GM19025 (cell line): Measurements from ENCODE around the gene MOB3A.

Source experiments
- ATAC-seq: cut with Tn5 transposase; IDR thresholded peaks from one replicate; pipeline ENCODE4 v1.9.1; 2021; ENCODE audit warnings: mild to moderate bottlenecking, low read depth, moderate library complexity; ENCODE audit not compliant: unreplicated experiment

The MOB3A gene

GRCh38 chr19:2126879-2127518 lies 30.9 kb upstream of the MOB3A start:
- ATAC-seq = no peak

- ATAC-seq = no peak
These were observed 27.7 kb upstream of the MOB3A start for GRCh38 chr19:2123682-2124387.

GRCh38 chr19:2122982-2123381 lies 26.9 kb upstream of the MOB3A start:
- ATAC-seq = no peak

GRCh38 chr19:2122251-2122650 lies 26.1 kb upstream of the MOB3A start:
- no peak for ATAC-seq

- no peak for ATAC-seq
These were observed 25.4 kb upstream of the MOB3A start for GRCh38 chr19:2121416-2122051.

GRCh38 chr19:2120821-2121220 lies 24.7 kb upstream of the MOB3A start:
- ATAC-seq = no peak

GRCh38 chr19:2119921-2120785 lies 24.0 kb upstream of the MOB3A start:
- ATAC-seq = no peak

- ATAC-seq = no peak
These were observed 22.3 kb upstream of the MOB3A start for GRCh38 chr19:2118438-2118837.

- ATAC-seq = no peak
These were observed 21.3 kb upstream of the MOB3A start for GRCh38 chr19:2117215-2117960.

- no peak for ATAC-seq
These were observed 20.4 kb upstream of the MOB3A start for GRCh38 chr19:2116507-2116906.

GRCh38 chr19:2115911-2116426 lies 19.8 kb upstream of the MOB3A start:
- no peak for ATAC-seq

- no peak for ATAC-seq
These were observed 19.2 kb upstream of the MOB3A start for GRCh38 chr19:2115324-2115723.

GRCh38 chr19:2114821-2115220 lies 18.7 kb upstream of the MOB3A start:
- no peak for ATAC-seq

- no peak for ATAC-seq
These were observed 18.1 kb upstream of the MOB3A start for GRCh38 chr19:2114218-2114617.

- no peak for ATAC-seq
These were observed 17.5 kb upstream of the MOB3A start for GRCh38 chr19:2113439-2114211.

- no peak for ATAC-seq
These were observed 16.6 kb upstream of the MOB3A start for GRCh38 chr19:2112516-2113320.

GRCh38 chr19:2111886-2112285 lies 15.8 kb upstream of the MOB3A start:
- no peak for ATAC-seq

- ATAC-seq = no peak
These were observed 15.3 kb upstream of the MOB3A start for GRCh38 chr19:2111425-2111824.
